HL-60/S4 treated with phorbol 12-myristate 13-acetate at 8.2 ng/mL for 4 days and 3 days (cell line): ENCODE measurements around the gene ADSS1.

ENCODE experiments used
- in situ Hi-C: fragments of 300-500 bp; cut with MboI; formaldehyde crosslinking; loops from 2 replicates; pipeline ENCODE4 v1.15.0; 2022; ENCODE audit warnings: low sequenced_read_pairs

Gene ADSS1

GRCh38 chr14:104788873-104789663, 65.0 kb downstream of the ADSS1 start:
- in situ Hi-C loops, result no loop called here

- in situ Hi-C loops, result no loop called here
Observed at GRCh38 chr14:104789752-104790743, 66.0 kb downstream of the ADSS1 start.

- in situ Hi-C loops, result no loop called here
Observed at GRCh38 chr14:104791425-104791824, 67.4 kb downstream of the ADSS1 start.

- in situ Hi-C loops, result no loop called here
Observed at GRCh38 chr14:104792101-104792884, 68.3 kb downstream of the ADSS1 start.

- in situ Hi-C loops, result no loop called here
Observed at GRCh38 chr14:104792945-104793702, 69.1 kb downstream of the ADSS1 start.

GRCh38 chr14:104793703-104793959, 69.6 kb downstream of the ADSS1 start:
- in situ Hi-C loops, result no loop called here

- in situ Hi-C loops, result no loop called here
Observed at GRCh38 chr14:104794099-104794498, 70.1 kb downstream of the ADSS1 start.

- in situ Hi-C loops, result no loop called here
Observed at GRCh38 chr14:104794631-104794992, 70.6 kb downstream of the ADSS1 start.

GRCh38 chr14:104794993-104795780, 71.2 kb downstream of the ADSS1 start, which contains the start of gene AKT1:
Gene AKT1, minus strand, starts transcription at chr14:104795748. Its CDS starts 3,105 bp downstream, at chr14:104792643.
- in situ Hi-C loops, result no loop called here

- in situ Hi-C loops, result no loop called here
Observed at GRCh38 chr14:104795781-104796686, 72.0 kb downstream of the ADSS1 start.

GRCh38 chr14:104796687-104797081, 72.7 kb downstream of the ADSS1 start:
- in situ Hi-C loops, result no loop called here
